LNCAP (cell line): Measurements from ENCODE around the gene LAMTOR4.

ENCODE experiments used
- CTCF ChIP-seq: fragments of 450-650 bp; IDR thresholded peaks from 2 replicates; pipeline ENCODE4 v1.5.1; 2017; ENCODE audit warnings: mild to moderate bottlenecking

Gene LAMTOR4

DNA sequence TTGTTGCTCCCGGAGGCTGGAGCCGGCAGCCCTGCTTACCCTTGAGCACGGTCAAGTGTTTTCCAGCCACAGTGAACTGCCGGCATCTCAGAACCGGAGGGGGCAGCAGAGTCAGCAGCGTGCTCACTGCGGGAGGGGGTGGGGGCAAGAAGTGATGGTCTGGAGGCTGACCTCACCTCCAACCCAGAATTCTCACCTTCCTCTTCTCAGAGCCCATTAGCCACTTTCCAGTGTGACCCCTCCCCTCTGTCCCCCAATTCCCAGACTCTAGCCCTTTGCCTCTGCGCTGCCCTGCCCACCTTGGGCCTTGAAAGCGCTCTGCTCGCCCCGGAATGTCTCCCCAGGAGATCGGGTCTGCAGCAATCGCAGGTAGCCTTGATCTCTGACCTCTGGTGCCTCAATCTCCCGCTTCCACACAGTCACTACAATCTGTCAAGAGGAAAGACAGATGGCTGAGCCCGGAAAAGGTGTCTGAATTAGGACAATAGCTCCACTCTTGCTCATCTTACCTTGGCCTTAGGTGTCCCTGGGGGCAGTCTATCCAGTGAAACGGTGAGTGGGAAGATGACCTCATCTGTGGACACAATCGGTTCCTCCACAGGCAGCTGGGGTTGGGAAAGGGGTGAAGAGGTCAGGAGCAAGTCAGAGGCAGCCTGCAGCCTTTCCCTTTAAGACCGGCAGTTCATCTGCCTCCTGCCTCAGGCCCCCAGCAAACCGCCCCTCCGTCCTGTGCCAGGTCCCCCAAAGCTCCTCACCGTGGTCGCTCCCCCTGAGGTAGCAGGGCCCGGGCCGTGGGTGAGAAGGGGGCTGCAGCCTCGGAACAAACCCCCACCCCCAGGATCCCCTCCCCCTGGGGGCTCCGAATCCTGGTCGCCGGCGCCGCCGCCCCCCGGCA is 8.9 kb downstream of the LAMTOR4 start:
- TF ChIP-seq CTCF: no peak

GRCh38 chr7:100158229-100159098 is 9.7 kb downstream of the LAMTOR4 start, which contains the start of gene TRAPPC14:
Gene TRAPPC14, minus strand, starts transcription at chr7:100158723. Its CDS starts 224 bp downstream, at chr7:100158499.
- no peak for TF ChIP-seq CTCF

DNA sequence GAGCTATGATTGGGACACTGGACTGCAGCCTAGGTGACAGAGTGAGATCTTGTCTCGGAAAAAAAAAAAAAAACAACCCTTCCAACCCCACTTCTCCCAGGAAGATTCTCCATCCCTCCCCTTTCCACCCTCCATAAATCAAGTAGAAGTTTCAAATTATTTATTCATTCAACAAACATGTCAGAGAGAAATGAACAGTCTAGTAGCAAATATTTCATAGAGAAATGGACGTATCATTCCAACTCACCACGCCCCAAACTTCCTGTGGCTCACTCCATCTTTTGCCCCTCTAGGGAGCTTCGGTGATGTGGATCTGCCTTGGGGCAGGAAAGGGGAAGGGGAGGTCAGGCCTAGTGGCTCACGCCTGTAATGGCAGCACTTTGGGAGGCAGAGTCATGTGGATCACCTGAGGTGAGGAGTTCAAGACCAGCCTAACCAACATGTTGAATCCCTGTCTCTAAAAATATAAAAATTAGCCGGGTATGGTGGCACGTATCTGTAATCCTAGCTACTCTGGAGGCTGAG is 10.4 kb downstream of the LAMTOR4 start:
- TF ChIP-seq CTCF: no peak

DNA sequence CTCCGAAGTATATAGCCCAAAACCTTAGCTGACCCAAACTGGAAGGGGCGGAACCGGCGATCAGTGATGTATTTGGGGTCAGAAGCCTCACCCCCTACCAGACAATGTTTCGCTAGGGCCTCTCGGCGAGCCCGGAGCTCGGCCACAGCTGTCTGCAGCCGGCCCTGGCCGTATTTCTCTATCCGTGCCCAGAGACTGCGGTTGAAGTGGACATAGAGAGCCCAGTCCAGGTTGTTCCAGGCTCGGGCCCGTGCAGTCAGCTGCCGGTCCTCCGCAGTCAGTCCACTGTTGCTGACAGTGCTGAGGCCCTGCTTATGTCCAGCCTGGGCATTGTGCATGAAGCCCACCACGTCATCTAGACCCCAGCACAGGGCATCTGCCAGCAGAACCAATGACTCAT is 11.3 kb downstream of the LAMTOR4 start:
- TF ChIP-seq CTCF: no peak

GRCh38 chr7:100163006-100163531 is 14.4 kb downstream of the LAMTOR4 start:
- no peak for TF ChIP-seq CTCF

GRCh38 chr7:100163871-100164270 is 15.2 kb downstream of the LAMTOR4 start:
- TF ChIP-seq CTCF: no peak

DNA sequence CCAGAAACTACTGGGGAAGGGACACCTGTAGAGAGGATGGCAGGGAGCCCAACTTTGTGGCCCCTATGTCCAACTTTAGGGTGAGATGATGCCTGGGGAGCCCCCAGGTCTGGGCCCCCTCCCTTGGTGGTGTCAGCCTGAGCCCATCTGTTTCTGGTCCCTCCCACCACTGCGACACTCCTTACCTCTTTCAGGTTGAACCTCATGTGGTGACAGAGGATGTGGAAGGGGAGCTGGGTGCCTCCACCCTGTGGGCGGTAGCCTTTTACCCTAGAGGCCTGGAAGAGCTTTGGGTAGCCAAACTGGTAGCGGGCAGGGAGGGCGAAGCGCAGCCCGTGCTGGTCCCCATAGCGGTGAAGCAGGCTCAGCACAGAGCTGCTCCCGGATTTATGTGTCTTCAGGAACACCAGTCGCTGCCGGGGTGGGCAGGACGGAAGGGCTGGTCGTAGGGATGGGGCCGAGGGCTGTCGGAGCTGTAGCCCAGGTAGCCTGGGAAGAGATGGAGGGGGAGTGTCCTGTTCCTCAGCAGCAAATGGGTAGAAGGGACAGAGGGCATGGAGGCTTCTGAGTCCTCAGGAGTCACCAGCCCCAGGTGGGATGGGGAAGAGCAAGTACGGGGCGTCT is 17.7 kb downstream of the LAMTOR4 start:
- no peak for TF ChIP-seq CTCF
